WERI-Rb-1 (cell line): ENCODE measurements around the gene FAM193A.
"Not testable (repeated sequence)": the region's sequence is repeated elsewhere in the genome, so short reads cannot be mapped to it uniquely, and the experiment has no call there.

ENCODE experiments used
- DNase-seq: peaks from one replicate; pipeline ENCODE4 v3.0.0-alpha.2; 2020
- H3K27ac ChIP-seq: fragments of 250-450 bp; sonication (Bioruptor Pico); 2 replicates; pipeline ENCODE4 v1.5.1; 2020; ENCODE audit warnings: mild to moderate bottlenecking, moderate library complexity
- H3K27me3 ChIP-seq: fragments of 250-450 bp; sonication (Bioruptor Pico); 2 replicates; pipeline ENCODE4 v1.5.1; 2021; ENCODE audit warnings: mild to moderate bottlenecking, low read depth, moderate library complexity; ENCODE audit not compliant: insufficient read depth, severe bottlenecking
- H3K36me3 ChIP-seq: fragments of 250-450 bp; sonication (Bioruptor Pico); 2 replicates; pipeline ENCODE4 v1.5.1; 2020; ENCODE audit warnings: mild to moderate bottlenecking, moderate library complexity
- H3K4me3 ChIP-seq: 2 replicates; pipeline ENCODE4 v1.5.1; 2011; ENCODE audit warnings: low read depth, mild to moderate bottlenecking, control low read depth, low read length
- H3K9me3 ChIP-seq: fragments of 250-450 bp; sonication (Bioruptor Pico); 2 replicates; pipeline ENCODE4 v1.5.1; 2021; ENCODE audit warnings: mild to moderate bottlenecking, moderate library complexity; ENCODE audit not compliant: severe bottlenecking
- CTCF ChIP-seq: IDR thresholded peaks from 2 replicates; pipeline ENCODE4 v1.5.1; 2011; ENCODE audit warnings: low read depth, mild to moderate bottlenecking, control low read depth, inconsistent platforms, low read length

Gene FAM193A

GRCh38 chr4:2735869-2736268, 199.4 kb downstream of the FAM193A start:
- no peak for DNase-seq
- H3K36me3 ChIP-seq, result peaks cover 29% of the 10 kb centered on the region
- no peak for TF ChIP-seq CTCF

GRCh38 chr4:2738296-2738695, 201.8 kb downstream of the FAM193A start:
- not testable (repeated sequence) for H3K4me3 ChIP-seq, H3K27me3 ChIP-seq, DNase-seq, H3K9me3 ChIP-seq, H3K27ac ChIP-seq
- H3K36me3 ChIP-seq, result peaks cover 16% of the 10 kb centered on the region

More at GRCh38 chr4:2735869-2736268, 199.4 kb downstream of the FAM193A start:
- Histone ChIP-seq H3K27me3 (no peaks in the 10 kb centered on the region), H3K27ac (no peak overlapping the region), H3K9me3 (peaks cover 7% of the 10 kb centered on the region), H3K4me3 (no peak overlapping the region)

GRCh38 chr4:2741626-2742025, 205.2 kb downstream of the FAM193A start:
- no peak for TF ChIP-seq CTCF
- H3K9me3 ChIP-seq, result peaks cover 7% of the 10 kb centered on the region
- H3K27ac ChIP-seq, result no peak overlapping the region
- peaks cover 42% of the 10 kb centered on the region for H3K36me3 ChIP-seq
- H3K4me3 ChIP-seq, result no peak overlapping the region
- H3K27me3 ChIP-seq, result no peaks in the 10 kb centered on the region
- DNase-seq, result no peak

GRCh38 chr4:2742081-2742822, 205.8 kb downstream of the FAM193A start:
- H3K36me3 ChIP-seq, result peaks cover 48% of the 10 kb centered on the region
- DNase-seq, result no peak
- H3K27me3 ChIP-seq, result no peaks in the 10 kb centered on the region
- H3K27ac ChIP-seq, result no peak overlapping the region
- peaks cover 3% of the 10 kb centered on the region for H3K9me3 ChIP-seq
- TF ChIP-seq CTCF, result no peak
- H3K4me3 ChIP-seq, result no peak overlapping the region

GRCh38 chr4:2742823-2743517, 206.5 kb downstream of the FAM193A start:
- Histone ChIP-seq H3K27ac (no peak overlapping the region), H3K27me3 (no peaks in the 10 kb centered on the region), H3K9me3 (peaks cover 3% of the 10 kb centered on the region), H3K4me3 (no peak overlapping the region), H3K36me3 (peaks cover 54% of the 10 kb centered on the region)
- DNase-seq, result no peak
- no peak for TF ChIP-seq CTCF

GRCh38 chr4:2743518-2744445, 207.3 kb downstream of the FAM193A start:
- Histone ChIP-seq H3K9me3 (no peaks in the 10 kb centered on the region), H3K27ac (no peak overlapping the region), H3K4me3 (no peak overlapping the region), H3K27me3 (no peaks in the 10 kb centered on the region), H3K36me3 (peaks cover 54% of the 10 kb centered on the region)
- no peak for DNase-seq
- no peak for TF ChIP-seq CTCF
